Esophagus mucosa (tissue), 1 donor: Measurements from ENCODE around the gene CEP170. TPM values are rescaled to one million over a fixed set of nuclear protein-coding genes. Genes with fewer than 3 reads are reported as not detected.

Source experiments
- ATAC-seq: fragments of 200-7000 bp; cut with Tn5 transposase; one replicate; pipeline ENCODE4 v1.9.1; 2020
- total RNA-seq: library from RNA; stranded (reverse); gene quantifications from one replicate; pipeline ENCODE4 v1.2.4, GENCODE V29; 2023
- donor health status: DM: yes; HTN: yes; CAD: no.

The CEP170 gene
- total RNA-seq = 15.4 TPM

DNA sequence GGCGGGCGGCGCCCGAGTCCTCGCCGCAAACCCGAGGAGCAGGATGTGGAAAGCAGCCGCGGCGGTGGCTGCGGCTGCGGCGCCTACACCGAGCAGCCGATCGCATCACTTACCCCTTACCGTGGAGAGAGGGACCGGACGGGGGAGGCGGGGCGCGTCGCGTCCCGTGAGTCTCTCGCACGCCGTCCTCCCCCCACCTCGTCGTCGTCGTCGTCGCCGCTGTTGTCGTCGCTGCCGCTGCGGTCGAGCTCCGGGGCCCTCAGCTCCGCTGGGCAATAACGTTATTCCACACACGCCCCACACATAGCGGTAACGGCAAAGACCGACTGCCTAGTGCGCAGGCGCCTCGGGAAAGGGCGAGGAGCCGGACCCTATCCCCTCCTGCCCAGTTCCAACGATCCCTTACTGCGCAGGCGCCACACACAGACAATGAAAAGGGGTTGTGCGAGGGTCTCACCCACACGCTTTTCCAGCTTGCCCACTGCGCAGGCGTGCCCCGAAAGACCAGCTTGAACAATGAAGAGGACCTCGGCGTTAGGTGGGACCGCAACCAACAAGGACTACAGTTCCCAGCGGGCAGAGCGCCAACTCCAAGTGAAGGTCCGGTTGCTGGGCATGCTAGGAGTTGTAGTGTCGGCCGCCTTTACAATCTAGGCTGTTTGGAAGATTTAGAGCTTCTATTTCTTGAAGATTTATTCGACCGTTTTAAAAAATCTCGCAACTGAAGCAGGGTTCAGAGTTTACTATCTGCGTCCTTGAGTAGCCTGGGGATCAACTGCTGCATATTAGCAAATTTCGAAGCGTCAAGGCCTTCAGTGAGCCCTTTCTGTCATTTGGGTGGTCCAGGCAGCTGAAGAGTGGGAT lies at the start of gene CEP170:
TSS of gene CEP170 (minus strand) at position 355 of the 864 bp plus-strand sequence. CDS start 30,001 bp downstream, outside the sequence.
- peak; percentile 80 for ATAC-seq

DNA sequence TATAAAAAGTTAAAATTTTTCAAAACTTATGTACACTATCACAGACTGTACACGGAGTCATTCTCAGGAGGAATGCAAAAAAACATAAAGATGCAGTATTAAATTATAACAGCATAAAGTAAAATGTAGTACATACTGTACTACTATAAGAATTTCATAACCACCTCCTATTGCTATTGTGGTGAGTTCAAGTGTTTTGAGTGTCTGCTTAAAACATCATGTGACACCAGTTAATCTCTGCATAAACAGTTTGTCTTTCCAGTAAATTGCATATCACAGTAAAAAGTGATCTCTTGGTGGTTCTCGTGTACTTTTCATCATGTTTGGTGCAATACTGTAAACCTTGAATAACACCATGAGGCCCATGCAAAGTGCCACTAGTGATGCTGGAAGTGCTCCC lies 46.0 kb upstream of the CEP170 start:
- no peak for ATAC-seq

DNA sequence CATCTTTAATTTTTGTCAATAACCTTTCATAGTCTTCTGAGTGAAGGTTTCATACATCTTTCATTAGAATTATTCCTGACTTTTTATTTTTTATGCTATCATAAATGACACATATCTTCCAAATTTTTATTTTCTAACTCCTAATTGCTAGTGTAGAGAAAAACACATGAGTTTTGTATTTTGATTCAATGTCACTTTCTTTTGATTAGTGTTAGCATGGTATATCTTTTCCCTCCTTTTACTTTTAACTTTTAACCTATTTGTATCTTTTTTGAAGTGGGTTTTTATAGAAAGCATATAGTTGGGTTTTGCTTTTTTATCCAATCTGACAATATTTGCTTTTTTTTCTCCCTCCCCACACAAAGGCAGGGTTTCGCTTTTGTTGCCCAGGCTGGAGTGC lies 44.0 kb upstream of the CEP170 start:
- ATAC-seq = no peak

DNA sequence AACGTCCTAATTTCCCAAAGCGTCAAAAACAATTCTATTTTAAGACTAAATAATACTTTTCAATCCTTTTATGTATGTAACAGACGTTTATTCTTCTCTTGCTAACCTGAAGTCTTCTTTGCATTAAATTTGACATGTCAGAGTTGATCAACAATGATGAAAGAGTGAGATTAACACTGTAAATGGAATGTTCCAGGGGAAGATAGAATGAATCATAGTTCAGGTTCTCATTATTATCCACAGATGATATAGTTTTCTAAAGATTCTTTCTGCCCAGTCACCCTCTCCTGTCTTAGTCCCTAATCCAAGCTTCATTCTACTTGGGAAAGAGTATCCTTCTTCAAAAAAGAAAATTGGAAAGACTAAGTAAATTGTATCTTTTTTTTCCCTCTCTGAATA lies 39.6 kb upstream of the CEP170 start:
- ATAC-seq = peak; percentile 84

DNA sequence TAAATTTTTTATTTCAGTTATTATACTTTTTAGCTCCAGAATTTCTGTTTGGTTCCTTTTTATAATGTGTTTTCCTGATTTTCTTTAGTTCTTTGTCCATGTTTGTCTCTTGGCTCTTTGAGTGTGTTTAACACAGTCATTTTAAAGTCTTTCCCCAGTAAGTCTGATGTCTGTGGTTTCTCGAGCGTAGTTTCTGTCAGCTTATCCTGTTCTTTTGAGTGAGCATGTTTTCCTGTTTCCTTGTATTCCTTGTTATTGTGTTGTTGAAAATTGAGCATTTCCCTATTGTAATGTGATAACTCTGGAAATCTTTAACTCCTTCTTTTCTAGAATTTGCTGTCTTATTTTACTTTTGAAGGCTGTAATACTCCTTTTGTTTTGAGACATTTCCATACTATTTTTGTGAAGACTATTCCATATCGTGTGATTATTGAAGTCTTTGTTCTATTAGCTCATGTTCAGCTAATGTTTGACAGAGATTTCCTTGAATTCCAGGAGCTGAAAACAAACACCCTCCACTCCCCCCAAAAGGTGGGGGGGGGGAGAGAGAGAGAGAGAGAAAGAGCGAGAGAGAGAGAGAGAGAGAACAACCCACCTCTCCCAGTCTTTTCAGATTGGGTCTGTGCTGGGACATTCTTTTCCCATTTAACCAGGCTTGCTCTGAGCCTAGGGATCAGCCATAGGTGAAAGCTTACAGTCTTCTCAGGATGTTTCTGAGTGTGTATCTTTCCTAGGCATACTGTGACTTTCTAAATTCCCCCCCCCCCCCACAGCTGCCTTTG lies 39.1 kb upstream of the CEP170 start:
- ATAC-seq = peak; percentile 23

DNA sequence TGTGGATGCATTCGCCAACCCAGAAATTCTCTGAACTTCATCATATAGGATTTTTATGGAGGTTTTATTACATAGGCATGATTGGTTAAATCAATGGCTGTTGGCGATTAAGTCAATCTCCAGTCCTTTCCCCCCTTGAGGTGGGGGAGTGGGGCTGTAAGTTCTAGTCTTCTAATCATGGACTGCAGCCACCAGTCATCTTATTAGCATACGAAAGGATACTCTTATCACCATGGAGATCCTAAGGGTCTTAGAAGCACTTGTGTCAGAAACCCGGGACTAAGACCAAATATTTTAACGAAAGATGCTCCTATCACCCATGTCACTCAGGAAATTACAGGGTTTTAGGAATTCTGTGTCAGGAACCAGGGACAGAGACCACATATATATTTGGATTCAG lies 37.0 kb upstream of the CEP170 start:
- ATAC-seq = no peak

DNA sequence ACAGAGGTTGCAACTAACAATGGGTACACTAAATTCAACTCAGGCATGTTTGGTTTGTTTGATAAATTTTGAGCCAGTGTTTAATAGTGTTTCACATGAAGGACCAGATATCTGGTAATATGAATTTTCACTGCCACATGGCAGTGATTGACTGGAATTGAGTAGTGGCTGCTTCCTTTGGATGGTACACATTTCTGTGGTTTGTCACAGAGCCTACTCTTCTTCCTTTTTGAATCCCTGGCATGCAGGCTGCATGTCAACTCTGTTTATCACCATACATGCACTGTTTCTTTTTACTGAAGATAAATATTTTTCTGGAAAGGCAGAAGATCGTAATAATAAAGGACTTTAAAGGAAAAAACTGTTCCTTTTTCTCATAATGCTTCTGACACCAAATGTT lies 36.2 kb upstream of the CEP170 start:
- ATAC-seq = no peak

DNA sequence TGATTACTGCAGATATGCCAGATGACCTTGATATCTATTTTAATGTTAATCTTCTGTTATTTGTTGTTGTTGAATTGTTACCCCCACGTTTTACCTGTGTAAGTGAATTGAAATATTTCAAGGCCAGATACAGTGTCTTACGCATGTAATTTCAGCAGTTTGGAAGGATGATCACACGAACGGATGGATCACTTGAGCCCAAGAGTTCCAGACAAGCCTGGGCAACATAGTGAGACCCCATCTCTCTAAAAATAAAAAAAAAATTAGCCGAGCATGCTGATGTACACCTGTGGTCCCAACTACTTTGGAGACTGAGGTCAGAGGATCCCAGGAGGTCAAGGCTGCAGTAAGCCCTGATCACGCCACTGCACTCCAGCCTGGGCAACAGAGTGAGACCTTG lies 33.0 kb upstream of the CEP170 start:
- ATAC-seq = no peak

DNA sequence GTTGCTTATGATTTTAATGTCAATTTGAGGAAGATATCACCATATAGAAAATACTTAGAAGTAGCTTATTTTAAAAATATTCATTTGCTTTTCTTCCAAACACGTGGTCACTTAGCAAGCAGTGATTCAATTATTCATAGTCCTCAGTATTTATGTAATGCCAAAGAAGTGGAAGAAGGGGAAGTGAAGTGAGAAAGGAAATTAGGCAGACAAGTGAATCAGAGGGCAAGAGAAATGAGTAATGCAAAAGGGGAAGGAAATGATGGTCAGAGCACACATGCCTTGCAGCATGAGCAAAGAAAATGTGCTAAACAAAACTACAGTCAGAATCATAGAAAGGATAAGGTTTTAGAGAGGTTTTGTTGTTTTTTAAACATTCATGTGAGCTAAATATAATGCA lies 32.6 kb upstream of the CEP170 start:
- ATAC-seq = peak; percentile 94

DNA sequence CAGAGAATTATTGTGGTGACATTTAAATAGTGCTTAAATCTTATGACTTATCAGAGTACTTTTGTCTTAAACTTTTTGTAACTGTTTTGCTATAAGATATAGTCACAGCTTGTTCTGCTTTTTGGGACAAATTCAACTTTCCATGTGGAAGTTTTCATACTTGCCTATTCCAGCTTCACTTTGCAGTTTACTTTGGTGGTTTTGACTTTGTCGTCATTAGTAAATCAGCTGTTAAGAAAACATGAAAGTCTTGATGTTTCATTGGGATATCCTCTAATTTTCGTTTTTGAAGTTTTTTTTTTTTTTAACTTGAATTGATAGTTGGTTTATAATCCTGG lies 32.0 kb upstream of the CEP170 start:
- no peak for ATAC-seq

DNA sequence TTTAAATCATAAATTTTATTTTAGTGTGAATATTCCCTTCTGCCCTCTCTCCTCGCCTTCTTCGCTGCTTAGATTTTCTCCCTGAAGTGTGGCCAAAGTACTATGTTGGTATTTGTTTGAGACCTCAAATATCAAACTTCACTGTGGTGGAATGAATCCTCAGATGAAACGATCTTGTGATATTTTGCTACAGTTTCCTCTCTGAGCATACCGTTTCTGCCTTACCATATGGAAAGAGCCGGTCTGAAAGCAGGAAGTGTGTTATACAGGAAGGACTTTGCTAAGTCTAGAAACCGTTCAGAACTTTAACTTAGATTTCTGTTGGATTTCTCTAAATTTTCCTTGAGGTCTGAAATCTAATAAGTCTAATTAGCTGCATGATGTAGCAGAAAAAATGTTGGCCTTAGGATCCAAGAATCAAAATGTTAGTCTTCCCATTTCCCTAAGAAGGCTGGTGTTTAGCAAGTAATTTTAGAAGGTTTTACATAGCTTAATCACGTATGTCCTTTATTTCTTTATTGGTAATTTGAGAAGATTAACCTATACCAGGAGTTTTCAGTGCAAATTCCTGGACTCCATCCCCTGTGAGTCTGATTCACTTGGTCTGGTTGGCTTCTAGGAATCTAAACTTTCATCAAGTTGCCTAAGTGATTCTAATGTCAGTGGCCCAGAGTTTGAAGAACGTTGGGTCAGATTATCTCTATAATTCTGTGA lies 31.5 kb upstream of the CEP170 start:
- ATAC-seq = no peak

DNA sequence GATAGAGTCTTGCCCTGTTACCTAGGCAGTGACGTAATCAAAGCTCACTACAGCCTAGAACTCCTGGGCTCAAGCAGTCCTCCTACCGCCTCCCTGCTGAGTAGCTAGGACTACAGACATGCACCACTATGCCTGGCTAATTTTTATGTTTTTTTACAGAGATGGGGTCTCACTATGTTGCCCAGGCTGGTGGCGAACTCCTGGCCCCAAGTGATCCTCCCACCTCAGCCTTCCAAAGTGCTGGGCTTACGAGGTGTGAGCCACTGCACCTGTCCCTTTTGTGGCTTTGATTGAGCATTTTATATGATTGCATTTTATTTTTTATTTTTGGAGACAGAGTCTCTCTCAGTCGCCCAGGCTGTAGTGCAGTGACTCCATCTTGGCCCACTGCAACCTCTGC lies 26.6 kb upstream of the CEP170 start:
- no peak for ATAC-seq

DNA sequence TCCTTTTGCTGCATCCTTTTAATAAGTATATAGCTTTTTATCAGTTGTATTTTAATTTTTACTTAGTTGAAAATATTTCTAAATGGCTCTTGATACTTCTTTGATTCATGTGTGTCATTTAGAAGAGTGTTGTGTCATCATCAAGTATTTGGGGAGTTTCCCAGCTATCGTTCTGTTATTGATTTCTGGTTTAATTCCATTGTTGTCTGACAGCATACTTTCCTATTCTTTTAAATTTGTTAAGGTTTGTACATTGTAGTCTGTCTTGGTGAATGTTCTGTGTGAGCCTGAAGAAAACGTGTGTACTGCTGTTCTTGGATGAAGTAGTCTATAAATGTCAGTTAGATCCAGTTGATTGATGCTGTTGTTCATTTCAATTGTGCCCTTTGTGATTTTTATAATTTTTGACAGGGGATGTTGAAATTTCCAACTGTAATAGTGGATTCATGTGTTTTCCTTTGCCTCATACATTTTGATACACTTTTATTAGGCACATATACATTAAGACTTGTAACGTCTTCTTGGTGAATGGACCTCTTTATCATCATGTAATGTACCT lies 25.6 kb upstream of the CEP170 start:
- ATAC-seq = no peak

DNA sequence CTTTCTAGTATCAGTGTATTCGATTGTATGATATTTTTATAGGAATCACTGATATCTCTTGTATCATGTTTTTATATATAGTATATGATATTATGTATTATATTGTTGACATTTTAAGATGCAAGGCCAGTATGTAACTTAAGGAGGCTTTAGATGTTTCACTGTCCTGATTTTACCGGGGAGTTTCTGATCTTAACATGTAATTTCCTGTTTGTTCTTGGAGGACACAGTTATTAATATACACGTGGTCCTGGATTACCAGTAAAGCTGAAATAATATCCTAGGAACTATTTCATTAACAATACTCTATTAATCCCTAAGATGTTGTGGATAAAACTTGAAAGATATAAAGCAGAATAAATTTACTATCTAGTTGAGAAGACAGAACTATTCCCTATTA lies 20.2 kb upstream of the CEP170 start:
- ATAC-seq = no peak

DNA sequence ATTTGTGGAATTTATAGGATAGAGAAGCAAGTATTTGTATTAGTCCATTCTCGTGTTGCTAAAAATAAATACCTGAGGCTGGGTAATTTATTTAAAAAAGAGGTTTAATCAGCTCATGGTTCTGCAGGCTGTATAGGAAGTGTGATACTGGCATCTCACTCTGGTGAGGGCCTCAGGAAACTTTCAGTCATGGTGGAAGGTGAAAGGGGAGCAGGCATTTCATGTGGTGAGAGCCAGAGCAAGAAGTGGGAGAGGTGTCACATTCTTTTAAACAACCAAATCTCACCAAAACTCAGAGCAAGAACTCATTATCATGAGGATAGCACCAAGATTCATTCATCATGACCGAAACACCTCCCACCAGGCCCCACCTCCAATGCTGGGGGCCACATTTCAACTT lies 18.9 kb upstream of the CEP170 start:
- ATAC-seq = no peak

DNA sequence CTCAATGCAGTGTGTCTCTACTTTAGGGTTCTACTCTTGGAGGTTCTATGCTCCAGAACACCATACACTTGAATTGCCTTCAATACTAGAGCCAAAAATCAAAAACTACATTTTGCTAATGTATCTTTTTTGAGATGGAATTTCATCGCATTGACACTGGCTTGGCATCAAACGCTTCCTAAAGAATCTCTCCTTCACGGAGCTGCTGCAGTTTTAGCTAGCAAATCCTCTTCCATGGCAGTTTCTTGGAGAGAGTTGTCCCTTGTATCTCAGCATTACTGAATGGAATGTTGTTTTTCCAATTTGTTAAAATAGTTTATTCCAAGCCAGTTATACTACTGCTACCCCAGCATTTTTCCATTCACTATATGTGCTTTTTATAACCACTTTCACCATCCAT lies 18.4 kb upstream of the CEP170 start:
- ATAC-seq = no peak

DNA sequence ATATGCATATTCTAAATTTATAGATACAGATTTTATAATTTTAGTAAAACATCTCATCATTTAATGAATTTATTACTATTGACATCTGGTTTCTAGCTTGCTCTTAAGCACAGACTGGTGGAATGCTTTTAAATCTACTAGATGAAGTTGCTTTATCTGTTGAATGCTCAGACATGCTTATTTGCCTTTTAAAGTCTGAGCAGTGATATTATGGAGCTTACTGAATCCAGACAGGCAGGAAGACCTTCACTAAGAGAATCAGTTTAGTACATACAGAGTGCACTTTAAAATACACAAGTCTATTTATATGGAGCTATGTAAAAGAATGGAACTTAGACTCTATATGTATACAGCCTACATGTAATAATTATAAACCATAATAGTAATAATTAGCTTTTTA lies 17.3 kb upstream of the CEP170 start:
- ATAC-seq = no peak

DNA sequence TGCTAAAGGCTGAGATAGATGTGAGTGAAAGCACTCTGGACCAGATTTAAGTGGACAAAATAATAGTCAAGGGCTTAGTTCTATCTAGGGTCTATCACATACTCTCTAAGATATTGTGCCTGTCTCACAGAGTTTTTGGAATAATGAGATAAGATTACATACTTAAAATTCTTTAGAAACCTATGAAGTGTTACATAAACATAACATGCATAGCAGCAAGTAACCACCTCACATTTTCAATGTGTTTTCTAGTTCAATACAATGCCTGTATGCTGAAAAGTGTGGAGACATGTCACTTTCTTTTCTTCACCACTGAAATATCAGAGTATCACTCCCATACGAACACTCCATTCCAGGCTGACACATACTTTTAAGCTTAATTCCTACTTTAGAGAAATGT lies 16.9 kb upstream of the CEP170 start:
- no peak for ATAC-seq

DNA sequence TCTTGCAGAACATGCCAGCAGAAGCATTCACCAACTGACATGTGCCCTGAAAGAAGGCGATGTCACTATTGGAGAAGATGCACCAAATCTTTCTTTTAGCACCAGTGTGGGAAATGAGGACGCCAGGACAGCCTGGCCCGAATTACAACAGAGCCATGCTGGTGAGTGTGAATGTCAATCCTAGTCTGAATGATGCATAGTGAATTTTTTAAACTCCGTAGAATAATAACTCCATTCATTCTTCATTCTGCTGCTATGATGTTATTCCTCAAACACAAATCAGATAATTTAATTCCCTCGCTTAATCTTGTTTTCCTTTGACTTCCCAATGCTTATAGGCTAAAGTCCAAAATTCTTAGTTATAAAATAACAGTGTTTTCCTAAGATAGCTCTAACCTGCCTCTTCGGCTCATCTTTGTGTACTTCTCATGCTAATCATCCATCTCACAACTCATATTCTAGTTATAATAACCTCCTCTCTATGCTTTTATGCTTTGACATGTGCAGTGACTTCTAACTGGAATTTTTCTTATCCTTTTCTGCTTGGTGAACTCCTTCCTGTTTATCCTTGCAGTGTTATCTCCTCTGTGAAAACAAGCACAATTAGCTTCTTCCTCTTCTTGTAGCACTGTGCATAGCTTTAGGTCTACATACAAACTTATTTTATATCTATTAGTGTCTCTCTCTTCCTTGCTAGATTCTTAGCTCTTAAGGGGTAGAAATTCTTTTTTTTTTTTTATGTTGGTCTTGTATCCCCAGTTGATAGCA lies 15.2 kb upstream of the CEP170 start:
- no peak for ATAC-seq

DNA sequence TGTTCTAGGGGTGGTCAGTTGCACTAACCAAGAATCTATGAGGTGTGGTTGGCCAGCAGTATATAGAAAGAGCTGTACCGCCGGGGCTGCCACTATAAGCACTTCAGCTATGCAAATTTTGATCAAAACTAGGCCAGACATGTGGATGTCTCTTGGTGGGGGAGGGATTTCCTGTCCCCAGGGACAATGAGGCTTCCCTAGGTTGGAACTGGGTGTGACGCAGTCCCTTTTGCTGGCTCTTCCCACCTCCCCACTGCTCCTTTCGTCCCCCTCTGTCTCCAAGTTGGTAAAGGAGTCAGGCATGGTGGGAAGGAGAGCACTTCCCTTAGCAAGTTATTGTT lies 14.3 kb upstream of the CEP170 start:
- ATAC-seq = no peak

DNA sequence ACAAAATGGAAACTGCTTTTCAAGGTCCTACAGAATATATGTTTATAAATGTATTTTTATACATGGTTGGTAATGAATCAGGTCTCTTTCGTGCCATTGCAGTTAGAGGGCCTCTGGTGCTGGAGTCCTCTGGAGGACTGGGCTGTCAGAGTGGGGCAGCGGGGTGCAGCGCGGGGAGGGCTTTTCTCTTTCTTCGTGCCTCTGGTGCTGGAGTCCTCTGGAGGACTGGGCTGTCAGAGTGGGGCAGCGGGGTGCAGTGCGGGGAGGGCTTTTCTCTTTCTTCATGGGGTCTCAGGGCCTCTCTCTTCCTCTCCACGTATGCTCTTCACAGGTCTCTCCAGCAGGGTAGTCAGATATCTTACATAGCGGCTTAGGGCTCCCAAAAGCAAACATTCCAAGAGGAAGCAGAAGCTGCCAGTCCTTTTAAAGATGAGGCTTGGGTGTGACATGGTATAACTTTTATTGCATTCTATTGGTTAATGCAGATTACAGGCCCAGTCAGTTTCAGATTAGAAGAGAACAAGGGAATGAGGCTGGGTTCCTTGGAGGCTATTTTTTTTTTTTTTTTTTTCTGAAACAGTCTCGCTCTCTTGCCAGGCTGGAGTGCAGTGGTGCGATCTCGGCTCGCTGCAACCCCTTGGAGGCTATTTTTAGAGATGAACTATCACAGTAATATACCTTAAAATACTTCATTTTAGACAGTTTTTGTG lies 13.8 kb upstream of the CEP170 start:
- ATAC-seq = no peak
